Caco-2 (cell line): ENCODE results near the gene SFMBT1. TPM values are rescaled to one million over a fixed set of nuclear protein-coding genes. Genes with fewer than 3 reads are reported as not detected.

Source experiments
- BruUV-seq: library from RNA; stranded (reverse); fragments of 400-500 nt; replicated peaks from 2 replicates; lab custom pipeline; 2021; lab: Mats Ljungman, UMichigan
- CTCF ChIA-PET: fragments of 300-600 bp; sonication (Branson Sonifier 250); formaldehyde crosslinking; loops from one replicate; lab custom pipeline; 2022; ENCODE audit warnings: antibody characterized with exemption; lab: Charles Lee
- POLR2A ChIA-PET: fragments of 300-600 bp; sonication (Branson Sonifier 250); formaldehyde crosslinking; loops from one replicate; lab custom pipeline; 2022; ENCODE audit warnings: antibody characterized with exemption; lab: Charles Lee
- DNase-seq, 2 experiments: peaks; one replicate each; pipeline versions ENCODE4 v3.0.0 to v3.0.0-alpha.2; 2020 to 2022
- H3K27me3 ChIP-seq: replicated peaks from 2 replicates; pipeline ENCODE4 v1.6.0; 2011; ENCODE audit warnings: low read length; ENCODE audit not compliant: control insufficient read depth, insufficient read depth
- H3K36me3 ChIP-seq: 2 replicates; pipeline ENCODE4 v1.5.1; 2011; ENCODE audit warnings: low read length; ENCODE audit not compliant: control insufficient read depth, insufficient read depth
- H3K4me1 ChIP-seq: fragments of 250-450 bp; sonication (Bioruptor Pico); 2 replicates; pipeline ENCODE4 v1.5.1; 2020; ENCODE audit warnings: mild to moderate bottlenecking
- H3K4me3 ChIP-seq: 2 replicates; pipeline ENCODE4 v1.5.1; 2011; ENCODE audit warnings: low read depth, mild to moderate bottlenecking, control low read depth, low read length
- H3K9me3 ChIP-seq: fragments of 250-450 bp; sonication (Bioruptor Pico); 2 replicates; pipeline ENCODE4 v1.5.1; 2020; ENCODE audit warnings: mild to moderate bottlenecking, moderate library complexity
- H3K27ac Mint-ChIP-seq: one replicate; pipeline ENCODE4 v1.8.0; 2022; ENCODE audit warnings: mixed read lengths; ENCODE audit not compliant: unreplicated experiment
- H3K27me3 Mint-ChIP-seq: one replicate; pipeline ENCODE4 v1.8.0; 2022; ENCODE audit warnings: mixed read lengths; ENCODE audit not compliant: insufficient read depth, unreplicated experiment
- H3K36me3 Mint-ChIP-seq: one replicate; pipeline ENCODE4 v1.8.0; 2022; ENCODE audit warnings: mild to moderate bottlenecking, mixed read lengths; ENCODE audit not compliant: insufficient read depth, unreplicated experiment
- H3K4me1 Mint-ChIP-seq: one replicate; pipeline ENCODE4 v1.8.0; 2022; ENCODE audit warnings: low read depth, mixed read lengths; ENCODE audit not compliant: unreplicated experiment
- H3K4me3 Mint-ChIP-seq: one replicate; pipeline ENCODE4 v1.8.0; 2022; ENCODE audit warnings: mild to moderate bottlenecking, moderate library complexity, mixed read lengths; ENCODE audit not compliant: unreplicated experiment
- H3K9me3 Mint-ChIP-seq: one replicate; pipeline ENCODE4 v1.8.0; 2022; ENCODE audit warnings: mixed read lengths; ENCODE audit not compliant: unreplicated experiment
- intact Hi-C: fragments of 100-400 bp; cut with micrococcal nuclease; formaldehyde crosslinking; loops from one replicate; pipeline ENCODE4 v1.10.0; 2022; ENCODE audit not compliant: unreplicated experiment
- total RNA-seq: library from RNA; stranded (reverse); gene quantifications from 2 replicates; pipeline ENCODE4 v1.2.3, GENCODE V29; 2022
- TF ChIP-seq, protein P1 (sequence below), 2 experiments: fragments of 200-600 bp in 1 of 2; IDR thresholded peaks; 1 replicate in 1 of 2; 2 replicates in 1 of 2; pipeline versions ENCODE4 v1.5.1 to v1.8.0; 2011 to 2022; ENCODE audit warnings: antibody characterized with exemption in 1 of 2, control low read depth in 1 of 2, inconsistent platforms in 1 of 2, low read depth in 1 of 2, low read length in 1 of 2, mild to moderate bottlenecking in 1 of 2, moderate library complexity in 1 of 2; ENCODE audit not compliant: insufficient read depth in 1 of 2, severe bottlenecking in 1 of 2, unreplicated experiment in 1 of 2

The SFMBT1 gene
- total RNA-seq, 1 experiment from 2014 or later = 45.3 TPM

GRCh38 chr3:53083521-53083920 is 37.6 kb upstream of the SFMBT1 start:
- DNase-seq = no peak

DNA sequence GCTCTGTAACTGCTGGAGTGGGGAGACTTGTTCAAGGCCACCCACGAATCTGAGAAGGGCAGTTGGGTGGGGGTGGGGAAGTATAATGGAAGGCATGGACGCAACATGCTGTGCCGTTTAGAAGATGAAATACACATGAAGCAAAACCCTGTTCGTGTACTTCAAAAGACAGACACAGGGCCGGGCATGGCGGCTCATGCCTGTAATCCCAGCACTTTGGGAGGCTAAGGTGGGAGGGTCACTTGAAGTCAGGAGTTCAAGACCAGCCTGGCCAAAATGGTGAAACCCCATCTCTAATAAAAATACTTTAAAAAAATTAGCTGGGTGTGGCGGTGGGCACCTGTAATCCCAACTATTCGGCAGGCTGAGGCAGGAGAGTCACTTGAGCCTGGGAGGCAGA is 36.9 kb upstream of the SFMBT1 start:
- no peak overlapping the region for H3K27ac Mint-ChIP-seq
- intact Hi-C loops = no loop called here
- no peak overlapping the region for H3K4me3 ChIP-seq
- no peak overlapping the region for H3K4me3 Mint-ChIP-seq
- H3K4me1 Mint-ChIP-seq = peaks cover 10% of the 10 kb centered on the region
- no peaks in the 10 kb centered on the region for H3K9me3 Mint-ChIP-seq
- TF ChIP-seq, protein P1, sequence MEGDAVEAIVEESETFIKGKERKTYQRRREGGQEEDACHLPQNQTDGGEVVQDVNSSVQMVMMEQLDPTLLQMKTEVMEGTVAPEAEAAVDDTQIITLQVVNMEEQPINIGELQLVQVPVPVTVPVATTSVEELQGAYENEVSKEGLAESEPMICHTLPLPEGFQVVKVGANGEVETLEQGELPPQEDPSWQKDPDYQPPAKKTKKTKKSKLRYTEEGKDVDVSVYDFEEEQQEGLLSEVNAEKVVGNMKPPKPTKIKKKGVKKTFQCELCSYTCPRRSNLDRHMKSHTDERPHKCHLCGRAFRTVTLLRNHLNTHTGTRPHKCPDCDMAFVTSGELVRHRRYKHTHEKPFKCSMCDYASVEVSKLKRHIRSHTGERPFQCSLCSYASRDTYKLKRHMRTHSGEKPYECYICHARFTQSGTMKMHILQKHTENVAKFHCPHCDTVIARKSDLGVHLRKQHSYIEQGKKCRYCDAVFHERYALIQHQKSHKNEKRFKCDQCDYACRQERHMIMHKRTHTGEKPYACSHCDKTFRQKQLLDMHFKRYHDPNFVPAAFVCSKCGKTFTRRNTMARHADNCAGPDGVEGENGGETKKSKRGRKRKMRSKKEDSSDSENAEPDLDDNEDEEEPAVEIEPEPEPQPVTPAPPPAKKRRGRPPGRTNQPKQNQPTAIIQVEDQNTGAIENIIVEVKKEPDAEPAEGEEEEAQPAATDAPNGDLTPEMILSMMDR (IDR thresholded peaks at IDR 0.05; ENCODE audit: insufficient read depth in 1 of 2, low read depth in 1 of 2, low read length in 1 of 2, severe bottlenecking in 1 of 2, unreplicated experiment in 1 of 2) = no peak
- H3K4me1 ChIP-seq = peaks cover 11% of the 10 kb centered on the region
- CTCF ChIA-PET = interaction anchor here (0.7 kb wide), 2 partner anchors 129 to 199 kb away, joined by 4 read pairs; no protein-coding TSS in a partner anchor
- DNase-seq = no peak
- no peaks in the 10 kb centered on the region for H3K36me3 ChIP-seq
- no peaks in the 10 kb centered on the region for H3K9me3 ChIP-seq
- POLR2A ChIA-PET = no interaction called here
- no peaks in the 10 kb centered on the region for H3K27me3 ChIP-seq
- no TSS peak for BruUV-seq
- peaks cover 10% of the 10 kb centered on the region for H3K36me3 Mint-ChIP-seq
- no peaks in the 10 kb centered on the region for H3K27me3 Mint-ChIP-seq

More at GRCh38 chr3:53083521-53083920, 37.6 kb upstream of the SFMBT1 start:
- Mint-ChIP-seq H3K4me3 (no peak overlapping the region), H3K4me1 (peaks cover 10% of the 10 kb centered on the region), H3K9me3 (no peaks in the 10 kb centered on the region), H3K36me3 (peaks cover 10% of the 10 kb centered on the region), H3K27ac (peak overlapping the region; percentile 3), H3K27me3 (no peaks in the 10 kb centered on the region)
- no TSS peak for BruUV-seq
- Histone ChIP-seq H3K27me3 (no peaks in the 10 kb centered on the region), H3K4me1 (peaks cover 11% of the 10 kb centered on the region), H3K9me3 (no peaks in the 10 kb centered on the region), H3K4me3 (no peak overlapping the region), H3K36me3 (no peaks in the 10 kb centered on the region)
- CTCF ChIA-PET = interaction anchor here (0.7 kb wide), 2 partner anchors 129 to 200 kb away, joined by 4 read pairs; no protein-coding TSS in a partner anchor
- intact Hi-C loops = no loop called here
- TF ChIP-seq, protein P1 (IDR thresholded peaks at IDR 0.05; ENCODE audit: insufficient read depth in 1 of 2, low read depth in 1 of 2, low read length in 1 of 2, severe bottlenecking in 1 of 2, unreplicated experiment in 1 of 2) = no peak
- POLR2A ChIA-PET = interaction anchor here (0.6 kb wide), 1 partner anchor 31 kb away, joined by 6 read pairs; no protein-coding TSS in a partner anchor

DNA sequence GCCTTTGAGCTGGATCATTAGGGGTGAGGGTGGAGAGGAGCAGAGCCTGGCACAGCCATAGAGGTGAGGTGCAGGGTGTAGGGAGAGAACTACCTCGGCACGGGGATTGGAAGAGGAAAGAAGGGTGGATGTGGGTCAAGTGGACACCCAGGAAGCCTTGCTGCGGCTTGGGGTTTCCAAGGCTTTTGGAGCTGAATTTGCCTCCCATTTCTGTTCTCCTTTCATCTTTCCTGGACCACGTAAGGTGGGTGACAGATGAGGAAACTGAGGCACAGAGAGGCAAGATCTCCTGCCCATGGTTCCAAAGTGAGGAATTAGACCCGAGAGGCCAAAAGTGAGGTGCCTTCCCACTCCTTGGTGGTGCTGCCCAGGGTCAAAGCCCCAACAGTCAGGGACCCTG is 35.4 kb upstream of the SFMBT1 start:
- peaks cover 11% of the 10 kb centered on the region for H3K4me1 ChIP-seq
- TF ChIP-seq, protein P1 (IDR thresholded peaks at IDR 0.05; ENCODE audit: insufficient read depth in 1 of 2, low read depth in 1 of 2, low read length in 1 of 2, severe bottlenecking in 1 of 2, unreplicated experiment in 1 of 2) = no peak
- no peaks in the 10 kb centered on the region for H3K36me3 ChIP-seq
- Mint-ChIP-seq H3K27ac (no peak overlapping the region), H3K4me3 (no peak overlapping the region), H3K9me3 (no peaks in the 10 kb centered on the region), H3K4me1 (peaks cover 10% of the 10 kb centered on the region), H3K36me3 (no peaks in the 10 kb centered on the region), H3K27me3 (no peaks in the 10 kb centered on the region)
- no peak for DNase-seq
- H3K9me3 ChIP-seq = no peaks in the 10 kb centered on the region
- ChIA-PET CTCF (no interaction called here), POLR2A (no interaction called here)
- BruUV-seq = no TSS peak
- no peak overlapping the region for H3K4me3 ChIP-seq
- intact Hi-C loops = no loop called here
- H3K27me3 ChIP-seq = no peaks in the 10 kb centered on the region
